GM12878 (cell line): ENCODE data around the gene TGFBR3.

Experiments
- CREB1 ChIP-seq: IDR thresholded peaks from 2 replicates; pipeline ENCODE4 v1.6.1; 2012; ENCODE audit warnings: low read depth, mild to moderate bottlenecking, inconsistent platforms
- CTCF ChIP-seq, 3 experiments: IDR thresholded peaks in 2 of 3; conservative IDR thresholded peaks in 1 of 3; 2 replicates each; pipeline ENCODE4 v1.5.1; 2011; ENCODE audit warnings: low read depth in 3 of 3, low read length in 3 of 3, mild to moderate bottlenecking in 3 of 3, control low read depth in 2 of 3, moderate library complexity in 2 of 3, inconsistent platforms in 1 of 3, mixed read lengths in 1 of 3; ENCODE audit not compliant: control insufficient read depth in 2 of 3, insufficient read depth in 1 of 3; ENCODE audit errors: extremely low read depth in 1 of 3
- HDAC2 ChIP-seq: fragments of 200-600 bp; sonication (generic); IDR thresholded peaks from 2 replicates; pipeline ENCODE4 v1.6.1; 2017
- IKZF2 ChIP-seq, 2 experiments: fragments of 450-650 bp; IDR thresholded peaks; 2 replicates each; pipeline ENCODE4 v1.6.1; 2017; ENCODE audit warnings: mild to moderate bottlenecking in 2 of 2, moderate library complexity in 2 of 2
- MAX ChIP-seq: IDR thresholded peaks from 2 replicates; pipeline ENCODE4 v1.6.1; 2012; ENCODE audit warnings: low read depth, low read length, improper control_type of control experiment
- MXI1 ChIP-seq: fragments of 150-350 bp; IDR thresholded peaks from 2 replicates; pipeline ENCODE4 v1.6.1; 2011; ENCODE audit warnings: low read depth, mild to moderate bottlenecking, inconsistent platforms, low read length, improper control_type of control experiment
- NR2F1 ChIP-seq: fragments of 450-650 bp; conservative IDR thresholded peaks from 2 replicates; pipeline ENCODE4 v1.6.1; 2017; ENCODE audit warnings: mild to moderate bottlenecking
- POLR2A ChIP-seq: IDR thresholded peaks from 2 replicates; pipeline ENCODE4 v1.6.1; 2011; ENCODE audit warnings: low read depth, mild to moderate bottlenecking, low read length
- RAD21 ChIP-seq: IDR thresholded peaks from 2 replicates; pipeline ENCODE4 v1.6.1; 2011; ENCODE audit warnings: mild to moderate bottlenecking, low read depth, low read length, moderate library complexity; ENCODE audit not compliant: insufficient read depth
- SIN3A ChIP-seq: IDR thresholded peaks from 2 replicates; pipeline ENCODE4 v1.6.1; 2012; ENCODE audit warnings: low read depth, low read length, improper control_type of control experiment
- SRF ChIP-seq, 2 experiments: IDR thresholded peaks; 2 replicates each; pipeline ENCODE4 v1.6.1; 2011; ENCODE audit warnings: low read depth in 2 of 2, low read length in 2 of 2, mild to moderate bottlenecking in 1 of 2, moderate library complexity in 1 of 2
- USF2 ChIP-seq: IDR thresholded peaks from 2 replicates; pipeline ENCODE4 v1.6.1; 2011; ENCODE audit warnings: low read depth, low read length, improper control_type of control experiment, borderline replicate concordance
- ZNF207 ChIP-seq: fragments of 450-650 bp; IDR thresholded peaks from 2 replicates; pipeline ENCODE4 v1.6.1; 2014; ENCODE audit warnings: antibody characterized with exemption, mild to moderate bottlenecking, borderline replicate concordance
- ZNF687 ChIP-seq: fragments of 450-650 bp; IDR thresholded peaks from 2 replicates; pipeline ENCODE4 v1.6.1; 2017; ENCODE audit warnings: mild to moderate bottlenecking, moderate library complexity

GRCh38 chr1:91643431-91643830 lies 242.5 kb downstream of the TGFBR3 start:
- TF ChIP-seq CREB1 (no peak), CTCF (IDR thresholded peaks at IDR 0.05 in 2 of 3, conservative IDR thresholded peaks at IDR 0.05 in 1 of 3; ENCODE audit: control insufficient read depth in 2 of 3, extremely low read depth in 1 of 3, insufficient read depth in 1 of 3, low read depth in 3 of 3, low read length in 3 of 3) (no peak), ZNF207 (no peak), HDAC2 (no peak), NR2F1 (no peak), SIN3A (no peak), POLR2A (no peak), SRF (IDR thresholded peaks at IDR 0.05; ENCODE audit: low read depth in 2 of 2, low read length in 2 of 2) (no peak), IKZF2 (IDR thresholded peaks at IDR 0.05) (no peak), MAX (no peak), MXI1 (no peak), ZNF687 (no peak), USF2 (no peak), RAD21 (no peak)
